Inflammatory macrophage treated with lipopolysaccharide for 4 hours (primary cell): ENCODE measurements around the gene MGAM2.

Experiments
- DNase-seq: peaks from one replicate; pipeline ENCODE4 v3.0.0-alpha.2; 2020

The MGAM2 gene

DNA sequence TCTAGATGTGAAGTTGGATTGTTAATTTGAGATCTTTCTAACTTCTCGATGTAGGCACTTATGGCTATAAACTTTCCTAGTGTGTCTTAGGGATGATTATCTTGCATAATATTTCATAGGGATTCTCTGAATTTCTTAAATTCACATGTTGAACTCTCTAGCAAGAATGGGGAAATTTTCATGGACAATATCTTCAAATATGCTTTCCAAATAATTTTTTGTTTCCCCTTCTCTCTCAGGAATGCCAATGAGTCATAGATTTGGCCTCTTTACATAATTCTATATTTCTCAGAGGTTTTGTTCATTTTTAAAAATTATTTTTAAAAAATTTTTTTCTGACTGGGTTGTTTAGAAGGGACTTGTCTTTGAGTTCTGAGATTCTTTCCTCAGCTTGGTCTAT is 68.9 kb downstream of the MGAM2 start:
- DNase-seq = no peak

GRCh38 chr7:142181211-142181610 is 69.7 kb downstream of the MGAM2 start:
- DNase-seq = no peak

DNA sequence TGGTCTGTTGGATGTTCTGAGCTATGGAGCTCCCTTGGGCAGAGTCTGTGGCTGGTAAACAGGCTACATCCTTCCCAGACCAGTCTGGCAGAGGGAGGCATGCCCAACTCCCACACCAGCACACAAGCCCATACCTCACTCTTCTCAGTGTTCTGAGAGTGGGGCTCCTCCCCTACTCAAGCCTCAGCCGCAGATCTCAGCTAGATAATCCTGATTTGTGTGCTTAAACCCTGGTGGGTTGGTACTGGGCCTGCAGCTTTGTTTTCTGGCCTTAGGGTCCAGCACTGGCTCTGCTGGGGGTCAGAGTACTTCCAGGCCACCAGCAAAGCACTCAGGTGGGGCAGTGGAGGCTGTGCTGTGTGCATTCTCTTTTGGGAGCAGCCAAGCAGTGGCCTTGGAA is 70.4 kb downstream of the MGAM2 start:
- DNase-seq = no peak

- DNase-seq = no peak
Observed at GRCh38 chr7:142185069-142185468, 73.6 kb downstream of the MGAM2 start.

- no peak for DNase-seq
Observed at GRCh38 chr7:142185801-142186200, 74.3 kb downstream of the MGAM2 start.

- peak; percentile 61 for DNase-seq
Observed at GRCh38 chr7:142188154-142188553, 76.6 kb downstream of the MGAM2 start.

GRCh38 chr7:142188846-142189245 is 77.3 kb downstream of the MGAM2 start:
- DNase-seq = peak; percentile 25

DNA sequence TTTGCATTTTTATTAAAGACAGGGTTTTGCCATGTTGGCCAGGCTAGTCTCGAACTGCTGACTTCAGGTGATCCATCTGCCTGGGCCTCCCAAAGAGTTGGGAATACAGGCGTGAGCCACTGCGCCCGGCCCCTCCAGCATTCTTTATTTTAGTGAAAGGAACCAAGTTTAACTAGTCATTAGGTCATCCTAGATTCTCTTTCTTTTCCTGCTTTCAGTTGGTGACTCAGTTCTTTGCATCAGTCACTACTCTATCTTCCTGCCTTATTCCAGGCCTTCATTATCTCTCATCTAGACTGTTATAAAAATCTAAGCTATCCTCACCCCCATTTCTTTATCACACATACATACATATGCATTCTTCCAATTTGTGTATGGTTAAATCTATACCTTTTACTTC is 82.7 kb downstream of the MGAM2 start:
- peak; percentile 6 for DNase-seq

DNA sequence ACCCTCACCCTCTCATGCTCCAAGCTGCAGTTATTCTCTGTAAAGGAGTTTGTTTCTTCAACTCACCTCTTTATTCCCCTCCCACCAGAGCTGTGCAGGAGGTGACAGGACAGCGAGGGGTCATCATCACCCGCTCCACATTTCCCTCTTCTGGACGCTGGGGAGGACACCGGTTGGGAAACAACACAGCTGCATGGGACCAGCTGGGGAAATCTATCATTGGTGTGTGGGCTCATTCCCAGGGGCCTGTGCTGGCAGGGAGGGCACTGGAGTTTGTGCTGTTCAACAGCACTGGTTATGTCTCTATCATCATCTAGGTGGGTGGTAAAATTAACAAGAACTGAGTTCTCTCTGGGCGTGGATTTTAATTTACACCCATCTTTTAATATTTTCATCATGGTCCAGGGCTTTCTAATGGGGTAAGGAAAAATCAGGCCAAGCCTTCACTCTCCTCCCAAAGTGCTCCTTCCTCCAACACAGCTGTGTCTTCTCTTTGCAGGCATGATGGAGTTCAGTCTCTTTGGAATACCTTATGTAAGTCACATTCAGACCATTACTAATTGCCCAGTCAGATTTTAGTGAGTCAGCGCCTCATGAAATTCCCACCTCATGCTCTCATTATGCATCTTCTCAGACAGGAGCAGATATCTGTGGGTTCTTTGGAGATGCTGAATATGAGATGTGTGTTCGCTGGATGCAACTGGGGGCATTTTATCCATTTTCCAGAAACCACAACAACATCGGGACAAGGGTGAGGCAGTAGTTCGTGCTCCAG is 84.7 kb downstream of the MGAM2 start:
- DNase-seq = no peak

DNA sequence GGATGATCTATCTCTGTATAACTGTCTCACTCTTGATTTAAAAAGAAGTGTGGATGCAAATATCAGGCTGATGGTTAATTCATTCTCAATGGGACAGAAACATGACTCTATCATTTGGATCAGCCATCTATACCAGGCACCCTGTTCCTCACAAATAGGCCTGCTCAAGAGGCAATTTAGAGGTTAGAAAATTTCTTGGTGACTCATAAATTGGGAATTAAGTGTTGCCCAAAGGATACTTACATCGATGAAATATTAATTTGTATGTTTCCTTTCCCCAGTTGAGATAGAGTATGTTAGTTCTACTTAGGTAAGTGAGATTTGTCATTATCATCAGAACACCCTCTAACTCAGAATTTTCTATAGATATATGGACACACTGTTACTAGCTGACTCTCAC is 88.7 kb downstream of the MGAM2 start:
- DNase-seq = no peak

DNA sequence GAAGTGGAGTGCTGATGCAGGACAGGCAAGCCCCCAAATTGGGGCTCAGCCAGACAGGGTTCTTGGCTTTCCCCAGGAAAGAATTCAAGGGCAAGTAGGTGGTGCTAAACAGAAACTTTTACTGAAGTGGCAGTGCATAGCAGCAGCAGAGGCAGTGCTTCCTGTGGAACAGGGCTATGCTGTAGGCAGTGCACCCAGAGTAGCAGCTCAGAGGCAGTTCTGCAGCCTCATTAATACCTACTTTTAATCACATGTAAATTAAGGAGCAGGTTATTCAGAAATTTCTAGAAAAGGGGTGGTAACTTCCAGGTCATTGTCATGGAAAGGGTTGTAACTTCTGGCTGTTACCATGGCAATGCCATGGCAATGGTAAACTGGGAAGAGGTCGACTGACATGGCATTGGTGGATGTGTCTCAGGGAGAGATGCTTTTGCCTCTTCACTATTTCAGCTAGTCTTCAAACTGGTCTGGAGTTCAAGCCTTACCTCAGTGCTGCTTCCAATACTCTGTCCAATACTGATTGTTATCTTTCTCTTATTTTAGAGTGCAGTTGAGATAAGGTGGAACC is 117.1 kb downstream of the MGAM2 start:
- no peak for DNase-seq

DNA sequence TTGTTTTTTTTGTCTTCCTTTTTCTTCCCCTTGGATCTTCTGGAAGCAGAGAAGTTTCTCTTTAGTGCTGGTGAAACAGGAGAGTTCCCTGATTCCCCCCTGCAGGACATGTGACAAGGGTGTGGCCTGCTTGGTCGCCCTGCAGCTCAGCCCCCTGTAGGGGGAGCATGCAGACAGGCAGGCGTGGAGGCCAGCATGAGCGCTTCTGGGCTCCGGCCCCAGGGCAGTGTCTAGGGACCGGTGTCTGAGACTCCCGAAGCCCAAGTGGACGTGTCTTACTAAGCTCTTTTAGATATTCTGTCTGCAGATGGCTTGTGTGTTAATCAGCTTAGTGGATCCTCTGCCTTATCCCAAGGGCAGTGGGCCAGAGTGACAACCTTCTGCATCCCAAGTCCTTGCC is 120.2 kb downstream of the MGAM2 start:
- peak; percentile 13 for DNase-seq

DNA sequence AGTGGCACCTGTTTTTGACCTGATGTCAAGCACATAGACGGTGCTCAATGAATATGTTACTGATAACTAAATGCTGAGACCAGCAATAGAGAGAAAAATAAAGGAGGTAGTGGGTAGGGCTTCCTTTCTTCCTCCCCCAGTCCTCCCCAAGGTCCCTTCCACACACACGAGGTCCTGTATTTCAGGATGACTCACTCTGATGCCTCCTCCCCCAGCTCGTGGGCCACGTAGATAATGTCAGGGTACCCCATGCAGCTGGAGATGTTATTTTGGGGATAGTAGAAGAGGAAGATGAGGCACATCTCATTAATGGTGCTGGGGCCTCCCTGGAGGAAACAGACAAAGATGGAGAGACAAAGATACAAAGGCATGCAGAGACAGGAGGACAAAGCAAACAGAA is 129.0 kb downstream of the MGAM2 start:
- no peak for DNase-seq

DNA sequence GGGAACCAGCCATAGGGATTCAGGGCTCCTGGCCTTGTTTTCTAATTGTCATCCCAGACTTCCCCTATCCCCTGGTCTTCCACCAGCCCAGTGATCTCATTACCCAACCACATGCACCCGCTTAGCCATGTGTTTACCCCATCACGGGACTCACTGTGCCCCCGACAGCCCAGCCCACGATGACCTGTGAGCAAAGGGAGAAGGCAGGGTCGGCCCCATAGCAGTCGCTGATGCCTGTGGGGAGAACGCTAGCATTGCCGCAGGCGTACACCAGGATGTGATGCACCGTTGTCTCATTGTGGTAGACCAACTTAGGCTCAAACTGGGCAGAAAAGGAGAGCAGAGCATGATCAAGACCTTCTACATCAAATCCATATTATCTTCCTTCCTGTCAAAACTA is 132.3 kb downstream of the MGAM2 start:
- DNase-seq = no peak

DNA sequence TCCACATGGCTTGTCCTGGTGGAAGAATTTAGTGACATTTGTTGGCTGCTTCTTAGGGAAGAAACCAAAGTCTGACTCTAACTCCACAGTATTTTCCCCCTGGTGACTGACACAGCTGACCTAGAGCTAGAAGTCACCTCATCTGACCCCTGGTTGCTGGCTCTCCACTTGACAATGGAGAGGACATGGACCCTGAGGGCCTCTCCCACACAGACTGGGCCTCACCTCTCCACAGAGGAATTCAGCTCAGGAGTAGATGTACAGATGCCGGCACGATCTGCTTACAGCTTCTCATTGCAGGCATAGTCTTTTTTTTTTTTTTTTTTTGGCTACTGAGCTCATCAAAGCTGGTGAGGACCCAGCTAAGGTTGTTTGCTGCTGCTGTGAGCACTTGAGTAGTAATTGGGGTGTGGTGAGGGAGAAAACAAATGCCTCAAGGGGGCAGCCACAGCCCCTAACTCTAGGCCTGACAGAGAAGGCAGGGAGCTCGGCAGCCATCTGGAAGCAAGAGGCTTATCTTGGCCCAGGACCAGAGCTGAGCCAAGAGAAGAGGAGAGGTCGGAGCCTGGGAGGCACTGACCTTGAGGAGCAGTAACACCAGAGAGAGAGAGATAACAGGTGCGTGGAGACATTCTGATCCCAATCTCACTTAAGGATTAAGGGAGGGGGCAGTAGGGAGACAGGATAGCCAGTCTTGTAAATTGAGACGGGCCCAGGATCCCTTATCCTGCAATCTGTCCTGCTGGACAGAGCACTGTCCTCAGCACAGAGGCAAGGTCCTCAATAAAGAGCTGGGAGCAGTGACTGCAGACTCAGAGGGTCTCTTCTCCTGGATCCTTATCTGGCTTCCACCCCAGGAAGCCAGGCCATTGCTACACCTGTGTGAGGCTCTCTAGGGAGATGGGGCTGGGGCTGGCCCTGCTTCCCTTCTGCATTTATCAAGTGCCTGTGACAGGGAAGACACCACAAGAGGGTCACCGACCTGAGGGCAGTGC is 136.9 kb downstream of the MGAM2 start:
- no peak for DNase-seq

DNA sequence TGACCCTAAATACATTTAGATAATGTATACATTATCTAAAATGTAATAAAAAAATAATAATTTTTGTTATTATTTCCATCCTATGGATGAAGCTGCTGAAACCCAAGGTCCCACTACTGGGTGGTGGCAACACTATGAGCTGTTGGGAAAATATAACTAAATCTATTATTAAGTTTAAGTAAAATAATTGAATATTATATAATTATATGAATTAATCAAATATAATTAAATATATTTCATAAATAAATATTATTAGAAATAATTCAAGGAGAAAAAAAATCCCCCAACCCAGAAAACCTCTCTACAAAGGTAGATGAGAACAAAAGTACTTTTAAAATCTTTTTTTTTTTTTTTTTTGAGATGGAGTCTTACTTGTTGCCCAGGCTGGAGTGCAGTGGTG is 138.4 kb downstream of the MGAM2 start:
- no peak for DNase-seq

- DNase-seq = no peak
Observed at GRCh38 chr7:142250705-142251104, 139.2 kb downstream of the MGAM2 start.

- DNase-seq = no peak
Observed at GRCh38 chr7:142257958-142258357, 146.4 kb downstream of the MGAM2 start, which contains the start of gene PRSS58. TSS of gene PRSS58 (minus strand) at chr7:142258058. CDS start at chr7:142257707, 351 bp downstream.

GRCh38 chr7:142263598-142264380 is 152.3 kb downstream of the MGAM2 start:
- DNase-seq = no peak
